GM12872 (cell line): Measurements from ENCODE around the gene PTPRD.

Experiments
- TF ChIP-seq, protein P1 (sequence below): IDR thresholded peaks from 3 replicates; pipeline ENCODE4 v1.5.1; 2011; ENCODE audit warnings: low read depth, mild to moderate bottlenecking, low read length, moderate library complexity; ENCODE audit not compliant: insufficient read depth

PTPRD gene

DNA sequence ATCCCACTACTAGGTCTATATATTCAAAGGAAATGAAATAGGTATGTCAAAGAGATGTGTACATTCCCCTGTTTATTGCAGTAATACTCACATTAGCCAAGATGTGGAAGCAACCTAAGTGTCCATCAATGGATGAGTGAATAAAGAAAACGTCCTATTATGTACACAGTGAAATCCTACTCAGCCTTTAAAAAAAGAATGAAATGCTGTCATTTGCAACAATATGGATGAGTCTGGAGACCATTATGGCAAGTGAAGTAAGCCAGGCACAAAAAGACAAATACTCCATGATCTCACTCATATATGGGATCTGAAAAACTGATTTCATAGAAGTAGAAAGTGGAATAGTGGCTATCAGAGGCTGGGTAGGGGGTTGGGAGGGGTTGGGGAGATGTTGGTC is 1904.1 kb downstream of the PTPRD start:
- TF ChIP-seq, protein P1, sequence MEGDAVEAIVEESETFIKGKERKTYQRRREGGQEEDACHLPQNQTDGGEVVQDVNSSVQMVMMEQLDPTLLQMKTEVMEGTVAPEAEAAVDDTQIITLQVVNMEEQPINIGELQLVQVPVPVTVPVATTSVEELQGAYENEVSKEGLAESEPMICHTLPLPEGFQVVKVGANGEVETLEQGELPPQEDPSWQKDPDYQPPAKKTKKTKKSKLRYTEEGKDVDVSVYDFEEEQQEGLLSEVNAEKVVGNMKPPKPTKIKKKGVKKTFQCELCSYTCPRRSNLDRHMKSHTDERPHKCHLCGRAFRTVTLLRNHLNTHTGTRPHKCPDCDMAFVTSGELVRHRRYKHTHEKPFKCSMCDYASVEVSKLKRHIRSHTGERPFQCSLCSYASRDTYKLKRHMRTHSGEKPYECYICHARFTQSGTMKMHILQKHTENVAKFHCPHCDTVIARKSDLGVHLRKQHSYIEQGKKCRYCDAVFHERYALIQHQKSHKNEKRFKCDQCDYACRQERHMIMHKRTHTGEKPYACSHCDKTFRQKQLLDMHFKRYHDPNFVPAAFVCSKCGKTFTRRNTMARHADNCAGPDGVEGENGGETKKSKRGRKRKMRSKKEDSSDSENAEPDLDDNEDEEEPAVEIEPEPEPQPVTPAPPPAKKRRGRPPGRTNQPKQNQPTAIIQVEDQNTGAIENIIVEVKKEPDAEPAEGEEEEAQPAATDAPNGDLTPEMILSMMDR = no peak

- TF ChIP-seq, protein P1 = no peak
Observed at GRCh38 chr9:8706998-8707397, 1905.8 kb downstream of the PTPRD start.

DNA sequence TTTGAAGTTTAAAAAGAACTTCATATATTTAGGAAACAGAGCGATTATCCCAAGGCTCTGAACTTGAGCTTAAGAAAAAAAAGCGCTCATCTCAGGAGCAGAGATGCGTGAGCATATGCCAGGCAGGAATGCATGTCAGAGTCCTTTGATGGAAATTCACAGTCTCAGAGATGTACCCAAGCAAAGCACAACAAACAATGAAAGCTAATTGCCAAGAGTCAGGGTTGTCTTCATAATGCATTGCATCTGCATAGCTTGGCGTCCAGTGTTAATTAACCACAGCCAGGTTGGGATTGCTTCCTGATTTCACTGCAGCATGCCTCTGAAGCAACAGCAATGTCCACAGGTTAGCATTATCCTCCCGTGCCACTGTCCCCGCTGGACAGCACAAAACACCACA is 1906.3 kb downstream of the PTPRD start:
- TF ChIP-seq, protein P1 = no peak

- TF ChIP-seq, protein P1 = no peak
Observed at GRCh38 chr9:8705861-8706260, 1906.9 kb downstream of the PTPRD start.

- TF ChIP-seq, protein P1 = no peak
Observed at GRCh38 chr9:8703904-8704303, 1908.9 kb downstream of the PTPRD start.

- TF ChIP-seq, protein P1 = no peak
Observed at GRCh38 chr9:8701904-8702303, 1910.9 kb downstream of the PTPRD start.

DNA sequence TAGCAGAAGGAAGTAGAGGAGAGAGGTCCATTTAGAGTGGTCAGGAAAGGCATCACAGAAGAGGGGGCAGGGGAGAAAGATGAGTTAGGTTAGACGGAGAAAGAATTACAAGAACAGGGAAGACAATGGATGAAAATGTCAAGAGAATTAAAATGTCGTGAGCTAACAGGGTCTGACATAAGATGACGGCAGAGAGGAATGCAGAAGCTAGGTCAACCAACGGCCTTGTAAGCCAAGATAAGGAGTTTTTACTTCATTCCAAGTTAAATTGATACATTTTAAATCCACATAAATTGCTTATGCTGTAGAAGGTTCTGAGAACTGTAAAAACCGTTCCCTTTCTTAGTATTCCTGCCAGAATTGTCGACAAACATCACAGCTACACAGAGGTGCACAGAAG is 1916.3 kb downstream of the PTPRD start:
- TF ChIP-seq, protein P1 = no peak
